Motor neuron (in vitro differentiated cells): ENCODE data around the gene LRRC37A. TPM values are rescaled to one million over a fixed set of nuclear protein-coding genes. Genes with fewer than 3 reads are reported as not detected.

Experiments
- total RNA-seq, 8 experiments: library from RNA; unstranded; fragments of 300-600 nt; gene quantifications; 2 replicates each; pipeline versions ENCODE4 v1.2.3 to v1.2.4, GENCODE V29; 2022

Gene LRRC37A
- total RNA-seq, 8 experiments from 2014 or later, result 2.3 to 15.1 (median 6.5) TPM

Other genes with a start within 250 kb of the LRRC37A start
- gene KANSL1, start 101.7 kb upstream of the LRRC37A start, total RNA-seq, result 10 to 100 TPM; 36.9 to 96.5 (median 81.9) TPM
- gene ARL17B, start 66.6 kb downstream of the LRRC37A start, total RNA-seq, result 10 to 100 TPM in 3 of 8 experiments, 1 to 10 TPM in 5; 3.4 to 25.1 (median 7.8) TPM
- 10 to 100 TPM; 12.0 to 38.7 (median 19.9) TPM for gene LRRC37A2, start 217.3 kb downstream of the LRRC37A start, total RNA-seq